CD4-positive, CD25-positive, alpha-beta regulatory T cell (primary cell): ENCODE data around the gene TEX51. TPM values are rescaled to one million over a fixed set of nuclear protein-coding genes. Genes with fewer than 3 reads are reported as not detected.

ENCODE experiments used
- ATAC-seq, 2 donors: fragments of 150-1000 bp; cut with Tn5 transposase; one replicate each; pipeline ENCODE4 v1.10.0; 2021; ENCODE audit warnings: low read depth in 2 of 2, moderate number of reproducible peaks in 2 of 2, moderate library complexity in 1 of 2
- DNase-seq, 3 donors: peaks; one replicate each; pipeline versions ENCODE4 v3.0.0 to v3.0.0-alpha.2; 2012 to 2022; ENCODE audit warnings: mixed read lengths in 1 of 3
- H3K27ac ChIP-seq: one replicate; pipeline ENCODE4 v1.7.0; 2013; ENCODE audit warnings: mild to moderate bottlenecking, low read length; ENCODE audit not compliant: insufficient read depth, poor library complexity, severe bottlenecking
- H3K27me3 ChIP-seq: one replicate; pipeline ENCODE4 v1.7.0; 2013; ENCODE audit warnings: low read length; ENCODE audit not compliant: control insufficient read depth, insufficient read depth
- H3K36me3 ChIP-seq: one replicate; pipeline ENCODE4 v1.7.0; 2013; ENCODE audit warnings: mild to moderate bottlenecking, low read length, moderate library complexity; ENCODE audit not compliant: control insufficient read depth, insufficient read depth
- H3K4me1 ChIP-seq: 2 replicates; pipeline ENCODE4 v1.7.0; 2013; ENCODE audit warnings: mild to moderate bottlenecking, low read length; ENCODE audit not compliant: insufficient read depth, control insufficient read depth, poor library complexity, severe bottlenecking
- H3K4me3 ChIP-seq: one replicate; pipeline ENCODE4 v1.7.0; 2013; ENCODE audit warnings: low read depth, mild to moderate bottlenecking, low read length, moderate library complexity
- H3K9me3 ChIP-seq, 2 experiments: 1 replicate in 1 of 2; 2 replicates in 1 of 2; pipeline ENCODE4 v1.7.0; 2013; ENCODE audit warnings: low read length in 2 of 2, mild to moderate bottlenecking in 1 of 2, moderate library complexity in 1 of 2; ENCODE audit not compliant: control insufficient read depth in 2 of 2
- H3K27ac Mint-ChIP-seq, 3 donors: one replicate each; pipeline ENCODE4 v1.8.0; 2020 to 2022; ENCODE audit warnings: mild to moderate bottlenecking in 3 of 3, mixed read lengths in 3 of 3, moderate library complexity in 2 of 3
- H3K27me3 Mint-ChIP-seq: one replicate; pipeline ENCODE4 v1.8.0; 2022; ENCODE audit warnings: mild to moderate bottlenecking, mixed read lengths
- H3K36me3 Mint-ChIP-seq: one replicate; pipeline ENCODE4 v1.8.0; 2020; ENCODE audit warnings: mixed read lengths
- H3K4me1 Mint-ChIP-seq, 4 donors: one replicate each; pipeline ENCODE4 v1.8.0; 2020 to 2022; ENCODE audit warnings: mixed read lengths in 4 of 4, mild to moderate bottlenecking in 1 of 4
- H3K4me3 Mint-ChIP-seq, 4 donors: one replicate each; pipeline ENCODE4 v1.8.0; 2020 to 2022; ENCODE audit warnings: mild to moderate bottlenecking in 4 of 4, mixed read lengths in 4 of 4, moderate library complexity in 3 of 4
- H3K9me3 Mint-ChIP-seq, 7 donors: one replicate each; pipeline ENCODE4 v1.8.0; 2020 to 2022; ENCODE audit warnings: mixed read lengths in 7 of 7, mild to moderate bottlenecking in 3 of 7, moderate library complexity in 2 of 7
- polyA plus RNA-seq, 4 donors: library from polyadenylated mRNA; unstranded; fragments of 300-500 nt; fragmentation: Illumina TruSeq; gene quantifications; one replicate each; pipeline ENCODE4 v1.2.3, GENCODE V29; 2021
- total RNA-seq: library from RNA; stranded (reverse); gene quantifications from one replicate; pipeline ENCODE4 v1.2.3, GENCODE V29; 2022

Gene TEX51
- total RNA-seq, result not detected
- polyA plus RNA-seq, result not detected

DNA sequence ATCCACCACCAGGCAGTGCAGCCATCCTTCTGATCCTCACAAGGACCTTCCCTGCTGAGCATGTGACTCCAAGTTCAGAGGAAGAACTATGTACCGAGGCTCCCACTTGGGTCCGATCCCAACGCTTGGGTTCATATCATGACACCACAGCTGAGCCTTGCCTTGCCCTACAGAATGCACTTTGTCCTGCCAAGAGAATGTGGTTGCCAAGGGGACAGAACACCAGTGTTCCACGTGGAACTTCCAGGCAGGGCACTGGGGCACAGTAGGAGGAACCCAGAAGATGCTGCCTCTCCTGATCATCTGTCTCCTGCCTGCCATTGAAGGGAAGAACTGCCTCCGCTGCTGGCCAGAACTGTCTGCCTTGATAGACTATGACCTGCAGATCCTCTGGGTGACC, at the start of gene TEX51:
TEX51 (plus strand) TSS at position 255 of the 400 bp plus-strand sequence; CDS start at position 284, 29 bp downstream.
- H3K27ac ChIP-seq, result no peak within 1 kb of the TSS
- no peaks in the 10 kb centered on the region for H3K4me1 Mint-ChIP-seq
- no peak within 1 kb of the TSS for H3K4me3 ChIP-seq
- no peaks in the 10 kb centered on the region for H3K9me3 ChIP-seq
- H3K36me3 ChIP-seq, result no peaks in the 10 kb centered on the region
- H3K9me3 Mint-ChIP-seq, result peaks cover 0 to 5% (median 3%) of the 10 kb centered on the region in 7 donors
- DNase-seq (no peak), ATAC-seq (no peak)
- H3K4me3 Mint-ChIP-seq, result no peak within 1 kb of the TSS
- no peaks in the 10 kb centered on the region for H3K36me3 Mint-ChIP-seq
- no peaks in the 10 kb centered on the region for H3K4me1 ChIP-seq
- no peaks in the 10 kb centered on the region for H3K27me3 ChIP-seq
- peaks cover 5% of the 10 kb centered on the region for H3K27me3 Mint-ChIP-seq
- peak within 1 kb of the TSS in 1 of 3 donors; percentile 66 for H3K27ac Mint-ChIP-seq

- no peak for ATAC-seq
- H3K27ac ChIP-seq, result no peak overlapping the region
- no peak overlapping the region for H3K27ac Mint-ChIP-seq
Measured at GRCh38 chr2:126849054-126849453, 49.6 kb upstream of the TEX51 start.

GRCh38 chr2:126849486-126849885, 49.2 kb upstream of the TEX51 start:
- no peak for ATAC-seq
- no peaks in the 10 kb centered on the region for H3K4me1 Mint-ChIP-seq
- peaks cover 5% of the 10 kb centered on the region for H3K27me3 Mint-ChIP-seq
- no peaks in the 10 kb centered on the region for H3K36me3 ChIP-seq
- H3K4me1 ChIP-seq, result no peaks in the 10 kb centered on the region
- no peak overlapping the region for H3K27ac Mint-ChIP-seq
- H3K27ac ChIP-seq, result no peak overlapping the region
- no peaks in the 10 kb centered on the region for H3K9me3 ChIP-seq
- H3K36me3 Mint-ChIP-seq, result no peaks in the 10 kb centered on the region
- H3K27me3 ChIP-seq, result no peaks in the 10 kb centered on the region
- no peaks in the 10 kb centered on the region for H3K9me3 Mint-ChIP-seq
- no peak overlapping the region for H3K4me3 ChIP-seq
- DNase-seq, result no peak
- H3K4me3 Mint-ChIP-seq, result peak overlapping the region in 1 of 4 donors; percentile 27

More at GRCh38 chr2:126849054-126849453, 49.6 kb upstream of the TEX51 start:
- no peaks in the 10 kb centered on the region for H3K27me3 ChIP-seq
- Mint-ChIP-seq H3K4me3 (no peak overlapping the region), H3K27me3 (peaks cover under 1% of the 10 kb centered on the region), H3K9me3 (no peaks in the 10 kb centered on the region), H3K4me1 (no peaks in the 10 kb centered on the region), H3K36me3 (no peaks in the 10 kb centered on the region)
- DNase-seq, result no peak
- no peaks in the 10 kb centered on the region for H3K4me1 ChIP-seq
- no peak overlapping the region for H3K4me3 ChIP-seq
- H3K36me3 ChIP-seq, result no peaks in the 10 kb centered on the region
- no peaks in the 10 kb centered on the region for H3K9me3 ChIP-seq

DNA sequence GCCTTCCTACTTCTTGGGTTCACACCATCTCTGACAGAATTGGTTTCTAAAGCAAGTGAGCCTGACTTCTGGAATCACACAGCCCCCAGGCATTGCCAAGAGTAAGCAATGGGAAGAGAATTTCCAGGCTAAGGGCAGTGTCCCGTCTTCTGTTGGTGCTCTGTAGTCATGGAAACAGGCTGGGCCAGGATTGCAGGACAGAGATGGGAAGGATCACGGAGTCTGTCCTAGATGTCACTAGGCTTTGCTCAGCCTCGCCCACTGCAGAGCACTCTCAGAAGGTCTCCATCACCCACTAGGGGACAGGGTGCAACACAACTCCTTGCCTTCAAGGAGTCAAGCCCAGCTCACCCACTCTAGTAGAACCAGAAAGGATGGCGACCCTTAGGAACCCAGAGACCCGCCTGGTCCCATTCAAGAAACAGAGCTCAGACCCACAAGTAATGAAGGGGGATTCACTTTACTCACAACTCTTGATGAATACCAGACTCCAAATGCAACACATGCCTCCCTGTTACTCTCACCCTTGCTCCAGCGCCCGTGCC, 48.6 kb upstream of the TEX51 start:
- ATAC-seq (no peak), DNase-seq (no peak)
- no peaks in the 10 kb centered on the region for H3K27me3 ChIP-seq
- H3K4me3 ChIP-seq, result no peak overlapping the region
- H3K27me3 Mint-ChIP-seq, result peaks cover 5% of the 10 kb centered on the region
- H3K9me3 ChIP-seq, result no peaks in the 10 kb centered on the region
- H3K4me1 Mint-ChIP-seq, result no peaks in the 10 kb centered on the region
- H3K27ac ChIP-seq, result no peak overlapping the region
- H3K4me3 Mint-ChIP-seq, result no peak overlapping the region
- no peak overlapping the region for H3K27ac Mint-ChIP-seq
- no peaks in the 10 kb centered on the region for H3K4me1 ChIP-seq
- H3K36me3 ChIP-seq, result no peaks in the 10 kb centered on the region
- no peaks in the 10 kb centered on the region for H3K9me3 Mint-ChIP-seq
- no peaks in the 10 kb centered on the region for H3K36me3 Mint-ChIP-seq

DNA sequence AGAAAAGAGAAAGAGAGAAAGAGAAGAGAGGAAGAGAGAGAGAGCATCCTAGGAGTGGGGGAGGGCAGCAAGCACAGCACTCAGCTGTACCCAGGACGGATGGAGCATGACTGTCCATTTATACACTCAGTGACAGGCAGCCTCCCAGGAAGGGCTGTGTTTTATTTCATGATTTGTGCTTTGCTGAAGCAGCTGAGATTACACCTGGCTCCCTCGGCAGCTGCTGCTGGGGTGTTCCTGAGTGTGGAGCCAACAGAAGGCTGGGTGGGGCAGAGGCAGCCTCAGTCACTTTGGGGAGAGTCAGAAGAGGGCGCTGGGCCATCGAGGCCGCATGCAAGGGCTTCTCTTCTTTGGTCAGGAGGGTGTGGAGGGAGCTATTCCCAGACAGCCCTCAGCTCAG, 47.8 kb upstream of the TEX51 start:
- Histone ChIP-seq H3K9me3 (no peaks in the 10 kb centered on the region), H3K36me3 (no peaks in the 10 kb centered on the region), H3K27ac (no peak overlapping the region), H3K27me3 (no peaks in the 10 kb centered on the region), H3K4me3 (no peak overlapping the region), H3K4me1 (no peaks in the 10 kb centered on the region)
- DNase-seq (no peak), ATAC-seq (no peak)
- no peaks in the 10 kb centered on the region for H3K4me1 Mint-ChIP-seq
- peaks cover 0 to 2% (median 0%) of the 10 kb centered on the region in 7 donors for H3K9me3 Mint-ChIP-seq
- no peaks in the 10 kb centered on the region for H3K36me3 Mint-ChIP-seq
- peaks cover 5% of the 10 kb centered on the region for H3K27me3 Mint-ChIP-seq
- no peak overlapping the region for H3K27ac Mint-ChIP-seq
- H3K4me3 Mint-ChIP-seq, result no peak overlapping the region

DNA sequence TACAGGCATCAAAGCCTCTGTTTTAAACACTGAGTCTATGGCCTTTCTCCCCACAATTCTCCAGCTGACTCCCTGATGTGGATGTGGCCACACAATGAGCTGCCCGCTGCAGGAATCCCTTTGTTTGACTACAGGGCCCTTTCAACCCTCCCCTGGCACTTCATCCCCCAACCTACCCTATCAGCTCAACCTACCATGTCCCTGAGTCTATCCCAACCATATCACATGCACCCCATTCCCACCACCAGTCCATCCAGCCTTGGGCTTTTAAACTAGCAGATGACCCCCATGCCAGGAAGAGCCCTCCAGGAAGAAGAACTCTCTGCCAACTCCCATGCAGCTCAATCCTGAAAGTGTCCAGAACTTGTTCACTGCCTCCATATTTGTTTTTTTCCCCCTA, 46.9 kb upstream of the TEX51 start:
- Mint-ChIP-seq H3K27ac (no peak overlapping the region), H3K4me1 (no peaks in the 10 kb centered on the region), H3K27me3 (peaks cover 5% of the 10 kb centered on the region), H3K36me3 (no peaks in the 10 kb centered on the region), H3K4me3 (no peak overlapping the region), H3K9me3 (peaks cover 0 to 2% (median 0%) of the 10 kb centered on the region in 7 donors)
- no peaks in the 10 kb centered on the region for H3K27me3 ChIP-seq
- H3K9me3 ChIP-seq, result no peaks in the 10 kb centered on the region
- H3K27ac ChIP-seq, result no peak overlapping the region
- H3K4me1 ChIP-seq, result no peaks in the 10 kb centered on the region
- DNase-seq, result no peak
- H3K36me3 ChIP-seq, result no peaks in the 10 kb centered on the region
- no peak overlapping the region for H3K4me3 ChIP-seq
- no peak for ATAC-seq

- no peak overlapping the region for H3K4me3 ChIP-seq
- no peak overlapping the region for H3K27ac ChIP-seq
- H3K9me3 ChIP-seq, result no peaks in the 10 kb centered on the region
- Mint-ChIP-seq H3K36me3 (no peaks in the 10 kb centered on the region), H3K9me3 (peaks cover 0 to 2% (median 0%) of the 10 kb centered on the region in 7 donors), H3K27me3 (peaks cover 5% of the 10 kb centered on the region), H3K27ac (no peak overlapping the region), H3K4me1 (no peaks in the 10 kb centered on the region), H3K4me3 (no peak overlapping the region)
- H3K27me3 ChIP-seq, result no peaks in the 10 kb centered on the region
- no peaks in the 10 kb centered on the region for H3K4me1 ChIP-seq
- H3K36me3 ChIP-seq, result no peaks in the 10 kb centered on the region
- DNase-seq, result no peak
- ATAC-seq, result no peak
Measured at GRCh38 chr2:126852361-126852760, 46.3 kb upstream of the TEX51 start.

- Mint-ChIP-seq H3K4me3 (no peak overlapping the region), H3K4me1 (no peaks in the 10 kb centered on the region), H3K9me3 (peaks cover 0 to 2% (median 0%) of the 10 kb centered on the region in 7 donors), H3K27me3 (peaks cover 5% of the 10 kb centered on the region), H3K36me3 (no peaks in the 10 kb centered on the region), H3K27ac (no peak overlapping the region)
- Histone ChIP-seq H3K27me3 (no peaks in the 10 kb centered on the region), H3K9me3 (no peaks in the 10 kb centered on the region), H3K4me3 (no peak overlapping the region), H3K4me1 (no peaks in the 10 kb centered on the region), H3K27ac (no peak overlapping the region), H3K36me3 (no peaks in the 10 kb centered on the region)
- ATAC-seq, result no peak
- no peak for DNase-seq
Measured at GRCh38 chr2:126855606-126856005, 43.1 kb upstream of the TEX51 start.
